Measurements from ENCODE around the gene IGFBP3. TPM values are rescaled to one million over a fixed set of nuclear protein-coding genes. Genes with fewer than 3 reads are reported as not detected.

IGFBP3 gene
- total and polyA plus RNA-seq, 12 donors, result 5.4 to 53.1 (median 18.1) TPM

DNA sequence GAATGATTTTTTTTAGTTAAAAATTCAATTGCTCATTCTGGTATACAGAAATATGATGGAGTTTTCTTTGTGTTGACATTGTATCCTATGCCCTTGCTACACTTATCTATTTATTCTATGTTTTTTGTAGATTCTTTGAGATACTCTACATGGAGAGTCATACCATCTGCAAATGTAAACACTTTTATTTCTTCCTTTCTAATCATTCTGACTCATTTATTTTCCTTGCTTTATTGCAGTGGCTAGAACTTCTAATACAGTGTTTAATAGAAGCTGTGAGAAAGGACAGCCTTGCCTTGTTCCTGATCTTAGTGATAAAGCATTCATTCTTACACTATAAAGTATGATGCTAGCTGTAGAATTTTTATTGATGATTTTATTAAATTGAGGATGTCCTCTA, 9.9 kb upstream of the IGFBP3 start:
- TF ChIP-seq, protein P1, sequence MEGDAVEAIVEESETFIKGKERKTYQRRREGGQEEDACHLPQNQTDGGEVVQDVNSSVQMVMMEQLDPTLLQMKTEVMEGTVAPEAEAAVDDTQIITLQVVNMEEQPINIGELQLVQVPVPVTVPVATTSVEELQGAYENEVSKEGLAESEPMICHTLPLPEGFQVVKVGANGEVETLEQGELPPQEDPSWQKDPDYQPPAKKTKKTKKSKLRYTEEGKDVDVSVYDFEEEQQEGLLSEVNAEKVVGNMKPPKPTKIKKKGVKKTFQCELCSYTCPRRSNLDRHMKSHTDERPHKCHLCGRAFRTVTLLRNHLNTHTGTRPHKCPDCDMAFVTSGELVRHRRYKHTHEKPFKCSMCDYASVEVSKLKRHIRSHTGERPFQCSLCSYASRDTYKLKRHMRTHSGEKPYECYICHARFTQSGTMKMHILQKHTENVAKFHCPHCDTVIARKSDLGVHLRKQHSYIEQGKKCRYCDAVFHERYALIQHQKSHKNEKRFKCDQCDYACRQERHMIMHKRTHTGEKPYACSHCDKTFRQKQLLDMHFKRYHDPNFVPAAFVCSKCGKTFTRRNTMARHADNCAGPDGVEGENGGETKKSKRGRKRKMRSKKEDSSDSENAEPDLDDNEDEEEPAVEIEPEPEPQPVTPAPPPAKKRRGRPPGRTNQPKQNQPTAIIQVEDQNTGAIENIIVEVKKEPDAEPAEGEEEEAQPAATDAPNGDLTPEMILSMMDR (IDR thresholded peaks at IDR 0.05), result no peak
- no peak for TF ChIP-seq POLR2A (IDR thresholded peaks at IDR 0.05)
- H3K4me3 ChIP-seq, result no peak overlapping the region
- DNase-seq, result no peak
- no peaks in the 10 kb centered on the region for H3K36me3 ChIP-seq (replicated peaks in 1 of 2)
- H3K27me3 ChIP-seq, result no peaks in the 10 kb centered on the region
- no peaks in the 10 kb centered on the region for H3K4me1 ChIP-seq (replicated peaks in 1 of 2)
- no peak overlapping the region for H3K27ac ChIP-seq
- H3K9me3 ChIP-seq (replicated peaks in 1 of 3), result no peaks in the 10 kb centered on the region
- intact Hi-C loops (cut with DNase I), result no loop called here

DNA sequence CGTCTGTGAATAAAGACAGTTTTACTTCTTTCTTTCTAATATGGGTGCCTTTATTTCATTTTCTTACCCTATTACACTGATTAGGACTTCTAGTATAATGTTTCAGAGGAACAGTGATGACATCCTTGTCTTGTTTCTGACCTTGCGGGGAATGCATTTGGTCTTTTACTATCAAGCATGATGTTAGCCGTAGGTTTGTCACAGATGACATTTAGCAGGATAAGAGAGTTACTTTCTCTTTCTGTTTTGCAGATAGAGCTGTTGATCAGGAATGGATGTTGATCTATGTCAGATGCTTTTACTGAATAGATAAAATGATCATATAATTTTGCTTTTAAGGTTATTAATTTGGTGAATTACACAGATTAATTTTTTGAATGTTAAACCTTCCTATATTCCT, 6.6 kb upstream of the IGFBP3 start:
- Histone ChIP-seq H3K4me1 (replicated peaks in 1 of 2) (no peaks in the 10 kb centered on the region), H3K4me3 (no peak overlapping the region), H3K27me3 (peaks cover 4% of the 10 kb centered on the region), H3K9me3 (replicated peaks in 1 of 3) (no peaks in the 10 kb centered on the region), H3K27ac (no peak overlapping the region), H3K36me3 (replicated peaks in 1 of 2) (no peaks in the 10 kb centered on the region)
- 71 to 79% (median 75%) methylated on average over 3 of the region's 3 CpGs for WGBS, 4 donors
- intact Hi-C loops (cut with DNase I), result loop anchor here in 1 of 2 donors (10.0 kb wide), 1 partner anchor 1167 kb away; no protein-coding TSS in a partner anchor
- TF ChIP-seq, protein P1 (IDR thresholded peaks at IDR 0.05), result no peak
- TF ChIP-seq POLR2A (IDR thresholded peaks at IDR 0.05), result no peak
- no peak for DNase-seq

DNA sequence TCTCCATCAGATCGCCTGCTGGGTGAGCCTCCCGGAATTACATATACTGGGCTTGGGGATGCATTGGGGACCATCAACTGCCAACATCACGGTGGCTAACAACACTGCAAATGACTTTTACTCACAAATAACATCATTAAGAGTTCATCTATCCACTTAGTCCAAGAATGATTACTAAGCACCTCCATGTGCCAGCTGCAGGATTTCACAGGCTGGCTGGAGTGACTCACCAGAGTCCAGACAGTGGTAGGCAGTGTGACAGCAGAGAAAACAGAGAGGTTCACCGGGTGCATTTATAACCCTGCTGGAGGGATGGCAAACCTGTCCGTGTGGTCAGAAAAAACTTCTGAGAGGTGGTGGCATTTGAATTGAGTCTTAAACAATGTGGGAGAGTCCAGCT, 3.2 kb upstream of the IGFBP3 start:
- peaks cover 35% of the 10 kb centered on the region for H3K27me3 ChIP-seq
- 61 to 70% (median 65%) methylated on average over 5 of the region's 5 CpGs for WGBS, 4 donors
- DNase-seq, result peak in 2 of 7 donors; percentile 16 to 24

DNA sequence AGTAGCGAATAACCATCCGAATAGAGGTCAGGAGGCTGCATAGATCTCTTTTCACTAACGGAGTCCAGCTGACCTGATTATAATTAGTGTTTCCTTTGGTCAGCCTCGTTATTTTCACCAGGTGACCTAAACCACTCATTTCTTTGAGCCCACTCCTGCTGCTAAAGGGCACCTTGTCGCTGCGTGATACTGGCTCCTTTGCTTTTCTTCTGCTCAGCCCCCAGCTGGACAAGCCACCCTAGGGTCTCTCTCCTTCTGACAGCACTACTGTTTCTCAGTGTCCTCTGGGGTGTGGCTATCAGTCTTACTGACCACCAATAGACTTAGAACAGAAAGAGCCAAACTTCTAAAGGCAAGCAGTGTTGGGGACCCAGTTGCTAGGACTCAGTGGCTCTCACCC, 2.7 kb upstream of the IGFBP3 start:
- H3K4me1 ChIP-seq (replicated peaks in 1 of 2), result peaks cover 0 to 4% of the 10 kb centered on the region in 2 donors
- H3K9me3 ChIP-seq (replicated peaks in 1 of 3), result no peaks in the 10 kb centered on the region
- H3K27me3 ChIP-seq, result peaks cover 39% of the 10 kb centered on the region
- no peak overlapping the region for H3K27ac ChIP-seq
- no peaks in the 10 kb centered on the region for H3K36me3 ChIP-seq (replicated peaks in 1 of 2)
- H3K4me3 ChIP-seq, result no peak overlapping the region
- TF ChIP-seq POLR2A (IDR thresholded peaks at IDR 0.05), result no peak
- TF ChIP-seq, protein P1 (IDR thresholded peaks at IDR 0.05), result no peak
- DNase-seq, result no peak
- WGBS, 4 donors, result 66 to 72% (median 68%) methylated on average over 6 of the region's 6 CpGs
- intact Hi-C loops (cut with DNase I), result loop anchor here (5.0 to 10.0 kb wide), 2 partner anchors 428 to 1171 kb away; no protein-coding TSS in a partner anchor

More for the DNA sequence above, 3.2 kb upstream of the IGFBP3 start:
- Histone ChIP-seq H3K4me3 (no peak overlapping the region), H3K27ac (no peak overlapping the region), H3K9me3 (replicated peaks in 1 of 3) (no peaks in the 10 kb centered on the region), H3K4me1 (replicated peaks in 1 of 2) (peaks cover 0 to 4% of the 10 kb centered on the region in 2 donors), H3K36me3 (replicated peaks in 1 of 2) (no peaks in the 10 kb centered on the region)
- intact Hi-C loops (cut with DNase I), result loop anchor here (5.0 to 10.0 kb wide), 2 partner anchors 428 to 1171 kb away; no protein-coding TSS in a partner anchor
- TF ChIP-seq, protein P1 (IDR thresholded peaks at IDR 0.05), result no peak
- TF ChIP-seq POLR2A (IDR thresholded peaks at IDR 0.05), result no peak
